ENCODE results near the gene CNOT4.

CNOT4 gene

GRCh38 chr7:135449436-135449835 is 60.5 kb downstream of the CNOT4 start:
- Histone ChIP-seq H4K20me1 (ENCODE audit: insufficient read depth, low read length) (peaks cover 50% of the 10 kb centered on the region; the same call in 1 of the 2 replicates), H3K27ac (ENCODE audit: low read length) (no peak overlapping the region), H3K36me3 (ENCODE audit: insufficient read depth, low read length) (0 out of 2 replicates have a peak, but pooled peaks cover under 1% of the 10 kb centered on the region), H3K27me3 (ENCODE audit: insufficient read depth, low read length, poor library complexity) (no peaks in the 10 kb centered on the region), H3K4me3 (ENCODE audit: low read depth in 1 of 2, low read length in 2 of 2) (no peak overlapping the region), H3K4me2 (ENCODE audit: insufficient read depth, low read length) (no peak overlapping the region), H2AFZ (ENCODE audit: low read depth, low read length) (no peak overlapping the region), H3K4me1 (ENCODE audit: insufficient read depth, low read length) (no peaks in the 10 kb centered on the region), H3K79me2 (ENCODE audit: insufficient read depth, low read length) (peaks cover 80% of the 10 kb centered on the region), H3K9me3 (ENCODE audit: insufficient read depth, low read length, severe bottlenecking) (no peaks in the 10 kb centered on the region), H3K9ac (ENCODE audit: low read depth, low read length) (no peak overlapping the region)
- DNase-seq, result no peak
- TF ChIP-seq EZH2 (IDR thresholded peaks at IDR 0.05; ENCODE audit: borderline replicate concordance, low read depth, low read length, severe bottlenecking) (no peak), CTCF (IDR thresholded peaks at IDR 0.05; ENCODE audit: borderline replicate concordance, extremely low read depth, low read length, poor library complexity, severe bottlenecking) (no peak)
- no peak for ATAC-seq (ENCODE audit: insufficient read depth, low read depth)

GRCh38 chr7:135448753-135449152 is 61.1 kb downstream of the CNOT4 start:
- Histone ChIP-seq H3K79me2 (ENCODE audit: insufficient read depth, low read length) (peaks cover 82% of the 10 kb centered on the region), H4K20me1 (ENCODE audit: insufficient read depth, low read length) (peaks cover 54% of the 10 kb centered on the region; the same call in 1 of the 2 replicates)

GRCh38 chr7:135447748-135448147 is 62.2 kb downstream of the CNOT4 start:
- Histone ChIP-seq H4K20me1 (ENCODE audit: insufficient read depth, low read length) (peaks cover 54% of the 10 kb centered on the region; the same call in 1 of the 2 replicates), H2AFZ (ENCODE audit: low read depth, low read length) (no peak overlapping the region), H3K4me1 (ENCODE audit: insufficient read depth, low read length) (no peaks in the 10 kb centered on the region), H3K9me3 (ENCODE audit: insufficient read depth, low read length, severe bottlenecking) (no peaks in the 10 kb centered on the region), H3K9ac (ENCODE audit: low read depth, low read length) (no peak overlapping the region), H3K36me3 (ENCODE audit: insufficient read depth, low read length) (0 out of 2 replicates have a peak, but pooled peaks cover 3% of the 10 kb centered on the region), H3K27ac (ENCODE audit: low read length) (no peak overlapping the region), H3K4me3 (ENCODE audit: low read depth in 1 of 2, low read length in 2 of 2) (no peak overlapping the region), H3K27me3 (ENCODE audit: insufficient read depth, low read length, poor library complexity) (no peaks in the 10 kb centered on the region), H3K4me2 (ENCODE audit: insufficient read depth, low read length) (no peak overlapping the region), H3K79me2 (ENCODE audit: insufficient read depth, low read length) (peaks cover 79% of the 10 kb centered on the region)
- DNase-seq (no peak), ATAC-seq (ENCODE audit: insufficient read depth, low read depth) (0 out of 3 replicates have a peak, but pooled peaks have one; percentile 47)
- no peak for TF ChIP-seq CTCF (IDR thresholded peaks at IDR 0.05; ENCODE audit: borderline replicate concordance, extremely low read depth, low read length, poor library complexity, severe bottlenecking)
- TF ChIP-seq EZH2 (IDR thresholded peaks at IDR 0.05; ENCODE audit: borderline replicate concordance, low read depth, low read length, severe bottlenecking), result no peak

More at GRCh38 chr7:135448753-135449152, 61.1 kb downstream of the CNOT4 start:
- H3K36me3 ChIP-seq (ENCODE audit: insufficient read depth, low read length), result 0 out of 2 replicates have a peak, but pooled peaks cover 3% of the 10 kb centered on the region
- no peaks in the 10 kb centered on the region for H3K4me1 ChIP-seq (ENCODE audit: insufficient read depth, low read length)
- H3K27me3 ChIP-seq (ENCODE audit: insufficient read depth, low read length, poor library complexity), result no peaks in the 10 kb centered on the region
- H3K9me3 ChIP-seq (ENCODE audit: insufficient read depth, low read length, severe bottlenecking), result no peaks in the 10 kb centered on the region
- no peak overlapping the region for H3K4me3 ChIP-seq (ENCODE audit: low read depth in 1 of 2, low read length in 2 of 2)
- no peak for TF ChIP-seq EZH2 (IDR thresholded peaks at IDR 0.05; ENCODE audit: borderline replicate concordance, low read depth, low read length, severe bottlenecking)
- no peak for TF ChIP-seq CTCF (IDR thresholded peaks at IDR 0.05; ENCODE audit: borderline replicate concordance, extremely low read depth, low read length, poor library complexity, severe bottlenecking)
- no peak overlapping the region for H3K9ac ChIP-seq (ENCODE audit: low read depth, low read length)
- ATAC-seq (ENCODE audit: insufficient read depth, low read depth) (no peak), DNase-seq (no peak)
- H2AFZ ChIP-seq (ENCODE audit: low read depth, low read length), result no peak overlapping the region
- no peak overlapping the region for H3K4me2 ChIP-seq (ENCODE audit: insufficient read depth, low read length)
- no peak overlapping the region for H3K27ac ChIP-seq (ENCODE audit: low read length)

Data from DND-41 (cell line).